Prostate gland (tissue), 2 donors: ENCODE results near the gene MRM2. TPM values are rescaled to one million over a fixed set of nuclear protein-coding genes. Genes with fewer than 3 reads are reported as not detected.

Source experiments
- DNase-seq: peaks from one replicate; pipeline ENCODE4 v3.0.0-alpha.2; 2019; ENCODE audit warnings: low spot score
- H3K27ac ChIP-seq, 2 donors: fragments of 200-600 bp; sonication (generic); 2 replicates each; pipeline ENCODE4 v1.5.1; 2017 to 2019
- H3K27me3 ChIP-seq: fragments of 200-600 bp; sonication (generic); replicated peaks from 2 replicates; pipeline ENCODE4 v1.5.1; 2019; ENCODE audit not compliant: insufficient read depth
- H3K36me3 ChIP-seq, 2 donors: fragments of 200-600 bp; sonication (generic); 1 replicate in 1 of 2; 2 replicates in 1 of 2; pipeline versions ENCODE4 v1.5.1 to v1.8.1; 2017 to 2019
- H3K4me1 ChIP-seq: fragments of 200-600 bp; sonication (generic); replicated peaks from 2 replicates; pipeline ENCODE4 v1.5.1; 2019
- H3K4me3 ChIP-seq, 2 donors: fragments of 200-600 bp; sonication (generic); 2 replicates each; pipeline ENCODE4 v1.5.1; 2017 to 2019
- H3K9me3 ChIP-seq: fragments of 200-600 bp; sonication (generic); 2 replicates; pipeline ENCODE4 v1.5.1; 2017
- CTCF ChIP-seq, 4 experiments: fragments of 200-600 bp in 2 of 4; fragments of 450-650 bp in 2 of 4; sonication (generic) in 2 of 4; IDR thresholded peaks; 1 replicate in 3 of 4; 2 replicates in 1 of 4; pipeline ENCODE4 v1.5.1; 2016 to 2019; ENCODE audit warnings: antibody characterized with exemption in 4 of 4, mild to moderate bottlenecking in 2 of 4, moderate library complexity in 2 of 4
- POLR2A ChIP-seq: fragments of 450-650 bp; IDR thresholded peaks from one replicate; pipeline ENCODE4 v1.6.1; 2016; ENCODE audit warnings: antibody characterized with exemption, mild to moderate bottlenecking
- POLR2AphosphoS5 ChIP-seq: sonication (generic); formaldehyde crosslinking; IDR thresholded peaks from one replicate; pipeline ENCODE4 v1.6.1; 2017; ENCODE audit warnings: antibody characterized with exemption
- WGBS: methylation state at CpG from one replicate; pipeline ENCODE4 v1.1.5; 2018; 5-methylcytosine and 5-hydroxymethylcytosine counted together
- intact Hi-C: fragments of 100-400 bp; cut with DNase I; formaldehyde crosslinking; loops from one replicate; pipeline ENCODE4 v1.14.2; 2022
- total RNA-seq, 2 donors: library from RNA; depleted of rRNA; stranded (reverse); fragments of >200 nt; gene quantifications; one replicate each; pipeline ENCODE4 v1.1.0, GENCODE V29; 2016

MRM2 gene
- total RNA-seq, 2 donors from 2014 or later, result 21.8 to 23.0 TPM

GRCh38 chr7:2195400-2196246 lies 46.4 kb downstream of the MRM2 start:
- TF ChIP-seq POLR2A (no peak), POLR2AphosphoS5 (peak; percentile 77)
- DNase-seq, result peak; percentile 91
- no peaks in the 10 kb centered on the region for H3K9me3 ChIP-seq
- H3K36me3 ChIP-seq, result no peaks in the 10 kb centered on the region
- intact Hi-C loops, result no loop called here
- H3K27ac ChIP-seq, result peak overlapping the region; percentile 50 to 60
- H3K4me1 ChIP-seq, result peaks cover 10% of the 10 kb centered on the region
- WGBS, result 55% methylated on average over 13 of the region's 13 CpGs
- no peak overlapping the region for H3K4me3 ChIP-seq
- no peaks in the 10 kb centered on the region for H3K27me3 ChIP-seq

GRCh38 chr7:2193575-2194305 lies 48.3 kb downstream of the MRM2 start:
- peaks cover 10% of the 10 kb centered on the region for H3K4me1 ChIP-seq
- peak overlapping the region; percentile 30 for H3K27ac ChIP-seq
- no peaks in the 10 kb centered on the region for H3K9me3 ChIP-seq
- 96% methylated on average over 19 of the region's 19 CpGs for WGBS
- no peaks in the 10 kb centered on the region for H3K27me3 ChIP-seq
- H3K36me3 ChIP-seq, result no peaks in the 10 kb centered on the region
- intact Hi-C loops, result no loop called here
- TF ChIP-seq CTCF (IDR thresholded peaks at IDR 0.05) (no peak), POLR2AphosphoS5 (no peak), POLR2A (no peak)
- no peak for DNase-seq
- H3K4me3 ChIP-seq, result no peak overlapping the region

GRCh38 chr7:2192831-2193534 lies 49.0 kb downstream of the MRM2 start:
- DNase-seq, result no peak
- no peaks in the 10 kb centered on the region for H3K27me3 ChIP-seq
- H3K4me3 ChIP-seq, result no peak overlapping the region
- WGBS, result 73% methylated on average over 18 of the region's 18 CpGs
- H3K27ac ChIP-seq, result peak overlapping the region; percentile 30
- H3K36me3 ChIP-seq, result no peaks in the 10 kb centered on the region
- no peaks in the 10 kb centered on the region for H3K9me3 ChIP-seq
- TF ChIP-seq POLR2AphosphoS5, result peak; percentile 61
- no peak for TF ChIP-seq POLR2A
- H3K4me1 ChIP-seq, result peaks cover 10% of the 10 kb centered on the region
- intact Hi-C loops, result no loop called here

- Histone ChIP-seq H3K4me1 (peaks cover 3% of the 10 kb centered on the region), H3K27me3 (no peaks in the 10 kb centered on the region), H3K9me3 (no peaks in the 10 kb centered on the region), H3K4me3 (no peak overlapping the region), H3K27ac (no peak overlapping the region), H3K36me3 (no peaks in the 10 kb centered on the region)
- intact Hi-C loops, result no loop called here
- 93% methylated on average over 9 of the region's 9 CpGs for WGBS
- no peak for DNase-seq
- TF ChIP-seq POLR2AphosphoS5, result no peak
- TF ChIP-seq CTCF (IDR thresholded peaks at IDR 0.05), result no peak
- TF ChIP-seq POLR2A, result no peak
Observed at GRCh38 chr7:2191016-2191415, 51.0 kb downstream of the MRM2 start.

GRCh38 chr7:2190531-2190930 lies 51.5 kb downstream of the MRM2 start:
- H3K4me1 ChIP-seq, result no peaks in the 10 kb centered on the region
- H3K36me3 ChIP-seq, result no peaks in the 10 kb centered on the region
- TF ChIP-seq CTCF (IDR thresholded peaks at IDR 0.05), result no peak
- TF ChIP-seq POLR2A, result no peak
- no peak for TF ChIP-seq POLR2AphosphoS5
- WGBS, result 92% methylated on average over 10 of the region's 10 CpGs
- intact Hi-C loops, result no loop called here
- H3K27ac ChIP-seq, result no peak overlapping the region
- DNase-seq, result no peak
- no peaks in the 10 kb centered on the region for H3K27me3 ChIP-seq
- H3K4me3 ChIP-seq, result no peak overlapping the region
- no peaks in the 10 kb centered on the region for H3K9me3 ChIP-seq
